ENCODE results near the gene UQCC3. TPM values are rescaled to one million over a fixed set of nuclear protein-coding genes. Genes with fewer than 3 reads are reported as not detected.

UQCC3 gene
- total and polyA plus RNA-seq, 2 of the 13 experiments (the other 11 are each of a cell fraction or from before 2014, with no cell fraction given), result 7.7 to 16.0 TPM

GRCh38 chr11:62665075-62665598 is 6.3 kb upstream of the UQCC3 start, which contains the start of the genes C11orf98 and CSKMT (continued):
- TF ChIP-seq AFF4 (CRISPR knock-in tag; IDR thresholded peaks at IDR 0.05) (no peak; the same call in 1 of the 2 replicates), CREB1 (IDR thresholded peaks at IDR 0.05) (no peak), CREB1 (CRISPR knock-in tag; IDR thresholded peaks at IDR 0.05) (peak; percentile 52; the same call in 1 of the 2 replicates), HNF4A (CRISPR knock-in tag; IDR thresholded peaks at IDR 0.05) (0 out of 2 replicates have a peak, but pooled peaks have one; percentile 28), SIN3B (IDR thresholded peaks at IDR 0.05; ENCODE audit: low read length) (no peak), BORCS8-MEF2B (CRISPR knock-in tag; IDR thresholded peaks at IDR 0.05) (peak; percentile 55), ZGPAT (CRISPR knock-in tag; IDR thresholded peaks at IDR 0.05) (peak; percentile 63), CBX2 (IDR thresholded peaks at IDR 0.05; ENCODE audit: low read depth, low read length) (no peak), CBX2 (CRISPR knock-in tag; IDR thresholded peaks at IDR 0.05; ENCODE audit: low read depth) (no peak), JDP2 (CRISPR knock-in tag; IDR thresholded peaks at IDR 0.05; ENCODE audit: borderline replicate concordance) (no peak), ZFP91 (CRISPR knock-in tag; IDR thresholded peaks at IDR 0.05; ENCODE audit: borderline replicate concordance) (peak; percentile 79), ZNF605 (CRISPR knock-in tag; IDR thresholded peaks at IDR 0.05) (peak; percentile 85), MTF2 (CRISPR knock-in tag; IDR thresholded peaks at IDR 0.05; ENCODE audit: borderline replicate concordance) (no peak), NR3C1 (CRISPR knock-in tag; IDR thresholded peaks at IDR 0.05) (no peak), STAT5B (CRISPR knock-in tag; IDR thresholded peaks at IDR 0.05) (no peak), ZBTB14 (CRISPR knock-in tag; IDR thresholded peaks at IDR 0.05) (no peak), DMAP1 (CRISPR knock-in tag; IDR thresholded peaks at IDR 0.05) (peak; percentile 63; the same call in 1 of the 2 replicates), MBD4 (IDR thresholded peaks at IDR 0.05; ENCODE audit: borderline replicate concordance, low read length) (no peak), MAFK (conservative IDR thresholded peaks at IDR 0.05 in 1 of 2, IDR thresholded peaks at IDR 0.05 in 1 of 2; ENCODE audit: low read length in 2 of 2) (no peak), ZNF20 (CRISPR knock-in tag; IDR thresholded peaks at IDR 0.05) (peak; percentile 77; the same call in 1 of the 2 replicates), ISX (CRISPR knock-in tag; conservative IDR thresholded peaks at IDR 0.05) (no peak; the same call in 1 of the 2 replicates), TOE1 (CRISPR knock-in tag; IDR thresholded peaks at IDR 0.05) (peak; percentile 80; the same call in 1 of the 2 replicates), ZNF101 (CRISPR knock-in tag; IDR thresholded peaks at IDR 0.05; ENCODE audit: borderline replicate concordance, low read depth) (no peak)
